Esophagus (tissue), 2 donors: ENCODE results near the gene SIN3A. TPM values are rescaled to one million over a fixed set of nuclear protein-coding genes. Genes with fewer than 3 reads are reported as not detected.

Source experiments
- H3K27ac ChIP-seq, 2 donors: one replicate each; pipeline ENCODE4 v1.5.1; 2013; ENCODE audit warnings: low read depth in 2 of 2, mild to moderate bottlenecking in 2 of 2, inconsistent platforms in 1 of 2, low read length in 1 of 2, moderate library complexity in 1 of 2
- H3K27me3 ChIP-seq, 2 donors: one replicate each; pipeline ENCODE4 v1.6.1; 2013; ENCODE audit warnings: low read length in 2 of 2, control low read depth in 1 of 2, mild to moderate bottlenecking in 1 of 2; ENCODE audit not compliant: insufficient read depth in 2 of 2, control insufficient read depth in 1 of 2
- H3K36me3 ChIP-seq, 2 donors: one replicate each; pipeline ENCODE4 v1.6.1; 2013; ENCODE audit warnings: low read length in 1 of 2; ENCODE audit not compliant: control insufficient read depth in 2 of 2, insufficient read depth in 2 of 2
- H3K4me1 ChIP-seq, 2 donors: one replicate each; pipeline ENCODE4 v1.6.1; 2013; ENCODE audit warnings: low read length in 1 of 2; ENCODE audit not compliant: control insufficient read depth in 2 of 2, insufficient read depth in 2 of 2
- H3K4me3 ChIP-seq, 2 donors: one replicate each; pipeline ENCODE4 v1.5.1; 2013; ENCODE audit warnings: low read length in 2 of 2, mild to moderate bottlenecking in 2 of 2, low read depth in 1 of 2, moderate library complexity in 1 of 2
- H3K9me3 ChIP-seq, 2 donors: one replicate each; pipeline ENCODE4 v1.6.1; 2013; ENCODE audit warnings: mild to moderate bottlenecking in 2 of 2, low read depth in 1 of 2, low read length in 1 of 2, moderate library complexity in 1 of 2; ENCODE audit not compliant: control insufficient read depth in 2 of 2, insufficient read depth in 1 of 2
- WGBS, 2 donors: extraction: QIAGEN DNeasy Blood & Tissue Kit; methylation state at CpG; one replicate each; pipeline ENCODE4 v1.1.7; 2013; 5-methylcytosine and 5-hydroxymethylcytosine counted together
- polyA plus RNA-seq, 2 donors: library from polyadenylated mRNA; stranded (reverse); fragments of 200-250 nt; gene quantifications; one replicate each; pipeline ENCODE4 v1.2.3, GENCODE V29; 2013
- donor health status: healthy with polysubstance abuse.
- donor health status: Bipolar disorder and iron deficiency.

SIN3A gene
- polyA plus RNA-seq, 2 donors = 7.2 to 10.4 TPM

- Histone ChIP-seq H3K4me3 (no peak overlapping the region), H3K27me3 (no peaks in the 10 kb centered on the region), H3K4me1 (no peaks in the 10 kb centered on the region), H3K9me3 (no peaks in the 10 kb centered on the region), H3K27ac (no peak overlapping the region), H3K36me3 (peaks cover 0 to 3% of the 10 kb centered on the region in 2 donors)
- WGBS, 2 donors = 61 to 71% methylated on average over 1 of the region's 1 CpG
These were observed 8.1 kb upstream of the SIN3A start for GRCh38 chr15:75459581-75459980.

GRCh38 chr15:75456710-75457109 is 5.2 kb upstream of the SIN3A start:
- H3K9me3 ChIP-seq = no peaks in the 10 kb centered on the region
- 63% methylated on average over 6 of the region's 6 CpGs for WGBS, 2 donors
- peaks cover 0 to 6% of the 10 kb centered on the region in 2 donors for H3K4me1 ChIP-seq
- H3K27me3 ChIP-seq = no peaks in the 10 kb centered on the region
- H3K27ac ChIP-seq = no peak overlapping the region
- H3K4me3 ChIP-seq = peak overlapping the region in 1 of 2 donors; percentile 83
- H3K36me3 ChIP-seq = peaks cover 0 to 3% of the 10 kb centered on the region in 2 donors

GRCh38 chr15:75455982-75456531 is 4.6 kb upstream of the SIN3A start:
- Histone ChIP-seq H3K9me3 (no peaks in the 10 kb centered on the region), H3K4me3 (peak overlapping the region; percentile 83)
- 2 to 3% methylated on average over 24 of the region's 24 CpGs for WGBS, 2 donors

GRCh38 chr15:75455424-75455981 is 4.0 kb upstream of the SIN3A start:
- H3K4me3 ChIP-seq = peak overlapping the region; percentile 83
- WGBS, 2 donors = 0% methylated on average over 47 to 48 of the region's 48 CpGs
- no peaks in the 10 kb centered on the region for H3K9me3 ChIP-seq
- peak overlapping the region; percentile 96 to 97 for H3K27ac ChIP-seq
- H3K36me3 ChIP-seq = peaks cover 0 to 3% of the 10 kb centered on the region in 2 donors
- H3K4me1 ChIP-seq = peaks cover 0 to 6% of the 10 kb centered on the region in 2 donors
- no peaks in the 10 kb centered on the region for H3K27me3 ChIP-seq

More at GRCh38 chr15:75455982-75456531, 4.6 kb upstream of the SIN3A start:
- H3K36me3 ChIP-seq = peaks cover 0 to 3% of the 10 kb centered on the region in 2 donors
- peak overlapping the region; percentile 96 to 97 for H3K27ac ChIP-seq
- no peaks in the 10 kb centered on the region for H3K27me3 ChIP-seq
- peaks cover 0 to 6% of the 10 kb centered on the region in 2 donors for H3K4me1 ChIP-seq

GRCh38 chr15:75454471-75455378 is 3.2 kb upstream of the SIN3A start:
- Histone ChIP-seq H3K27ac (peak overlapping the region; percentile 96 to 97), H3K9me3 (no peaks in the 10 kb centered on the region), H3K4me3 (peak overlapping the region; percentile 83), H3K36me3 (peaks cover 0 to 1% of the 10 kb centered on the region in 2 donors), H3K4me1 (peaks cover 0 to 6% of the 10 kb centered on the region in 2 donors), H3K27me3 (no peaks in the 10 kb centered on the region)
- 1% methylated on average over 79 to 116 of the region's 116 CpGs for WGBS, 2 donors

- Histone ChIP-seq H3K4me3 (peak overlapping the region; percentile 83), H3K4me1 (peaks cover 0 to 6% of the 10 kb centered on the region in 2 donors), H3K36me3 (no peaks in the 10 kb centered on the region), H3K9me3 (no peaks in the 10 kb centered on the region), H3K27me3 (no peaks in the 10 kb centered on the region), H3K27ac (peak overlapping the region; percentile 98 to 100)
- WGBS, 2 donors = 0 to 1% methylated on average over 50 to 57 of the region's 57 CpGs
These were observed 2.4 kb upstream of the SIN3A start for GRCh38 chr15:75453703-75454470.

GRCh38 chr15:75452865-75453702 is 1.6 kb upstream of the SIN3A start:
- Histone ChIP-seq H3K4me3 (peak overlapping the region; percentile 54 to 63), H3K36me3 (no peaks in the 10 kb centered on the region), H3K27ac (peak overlapping the region; percentile 98 to 100), H3K27me3 (no peaks in the 10 kb centered on the region), H3K4me1 (peaks cover 0 to 6% of the 10 kb centered on the region in 2 donors), H3K9me3 (no peaks in the 10 kb centered on the region)
- 1% methylated on average over 38 of the region's 38 CpGs for WGBS, 2 donors

- H3K27me3 ChIP-seq = no peaks in the 10 kb centered on the region
- WGBS, 2 donors = 1% methylated on average over 16 of the region's 16 CpGs
- H3K36me3 ChIP-seq = no peaks in the 10 kb centered on the region
- peak overlapping the region; percentile 54 to 63 for H3K4me3 ChIP-seq
- H3K9me3 ChIP-seq = no peaks in the 10 kb centered on the region
- H3K27ac ChIP-seq = peak overlapping the region; percentile 98 to 100
- H3K4me1 ChIP-seq = peaks cover 0 to 6% of the 10 kb centered on the region in 2 donors
These were observed 924 bp upstream of the SIN3A start for GRCh38 chr15:75452364-75452864.
